ENCODE data around the gene NME9.
"Not testable (repeated sequence)": the region's sequence is repeated elsewhere in the genome, so short reads cannot be mapped to it uniquely, and the experiment has no call there.

The NME9 gene

GRCh38 chr3:138329127-138329983 is at the start of gene NME9:
Gene NME9 (minus strand): TSS chr3:138329851. CDS start chr3:138329335, 516 bp downstream.
- peak; percentile 88 to 90 for DNase-seq

GRCh38 chr3:138378990-138379389 is 49.3 kb upstream of the NME9 start:
- no peak for DNase-seq

GRCh38 chr3:138378331-138378730 is 48.7 kb upstream of the NME9 start:
- no peak for DNase-seq

GRCh38 chr3:138377804-138378203 is 48.2 kb upstream of the NME9 start:
- no peak for DNase-seq

- not testable (repeated sequence) for DNase-seq
Observed at GRCh38 chr3:138377212-138377611, 47.6 kb upstream of the NME9 start.

GRCh38 chr3:138376663-138377062 is 47.0 kb upstream of the NME9 start:
- DNase-seq, result no peak

- no peak for DNase-seq
Observed at GRCh38 chr3:138375447-138375846, 45.8 kb upstream of the NME9 start.

GRCh38 chr3:138374573-138375134 is 45.0 kb upstream of the NME9 start:
- no peak for DNase-seq

- DNase-seq, result no peak
Observed at GRCh38 chr3:138373736-138374094, 44.1 kb upstream of the NME9 start.

- DNase-seq, result no peak
Observed at GRCh38 chr3:138373087-138373735, 43.6 kb upstream of the NME9 start.

- no peak for DNase-seq
Observed at GRCh38 chr3:138371070-138371965, 41.7 kb upstream of the NME9 start.

GRCh38 chr3:138370321-138370720 is 40.7 kb upstream of the NME9 start:
- DNase-seq, result no peak

GRCh38 chr3:138369151-138369900 is 39.7 kb upstream of the NME9 start:
- DNase-seq, result no peak

GRCh38 chr3:138367911-138368310 is 38.3 kb upstream of the NME9 start:
- no peak for DNase-seq

- no peak for DNase-seq
Observed at GRCh38 chr3:138367326-138367850, 37.7 kb upstream of the NME9 start.

GRCh38 chr3:138366006-138366759 is 36.5 kb upstream of the NME9 start:
- no peak for DNase-seq

GRCh38 chr3:138365253-138365555 is 35.6 kb upstream of the NME9 start:
- DNase-seq, result no peak

- DNase-seq, result no peak
Observed at GRCh38 chr3:138364356-138365252, 35.0 kb upstream of the NME9 start.

- no peak for DNase-seq
Observed at GRCh38 chr3:138363322-138363721, 33.7 kb upstream of the NME9 start.

GRCh38 chr3:138362538-138362937 is 32.9 kb upstream of the NME9 start:
- DNase-seq, result no peak
